Cardiac muscle cell (in vitro differentiated cells and primary cell): ENCODE data around the gene LMO3. TPM values are rescaled to one million over a fixed set of nuclear protein-coding genes. Genes with fewer than 3 reads are reported as not detected.

ENCODE experiments used
- DNase-seq, 2 donors: peaks; one replicate each; pipeline versions ENCODE4 v3.0.0 to v3.0.0-alpha.2; 2010 to 2017; ENCODE audit warnings: low read depth in 1 of 2, low spot score in 1 of 2
- H3K27ac ChIP-seq: fragments of 200-600 bp; sonication (generic); 2 replicates; pipeline ENCODE4 v1.5.1; 2016
- H3K27me3 ChIP-seq: fragments of 200-600 bp; sonication (generic); 2 replicates; pipeline ENCODE4 v1.6.0; 2016; ENCODE audit warnings: control low read depth
- H3K36me3 ChIP-seq: fragments of 200-600 bp; sonication (generic); 2 replicates; pipeline ENCODE4 v1.5.1; 2016; ENCODE audit warnings: control low read depth
- H3K4me1 ChIP-seq: fragments of 200-600 bp; sonication (generic); 2 replicates; pipeline ENCODE4 v1.8.1; 2017; ENCODE audit warnings: low read depth, mild to moderate bottlenecking, mixed run types
- H3K4me3 ChIP-seq: fragments of 200-600 bp; sonication (generic); 2 replicates; pipeline ENCODE4 v1.5.1; 2016; ENCODE audit warnings: mild to moderate bottlenecking
- H3K9me3 ChIP-seq: fragments of 200-600 bp; sonication (generic); 2 replicates; pipeline ENCODE4 v1.5.1; 2017; ENCODE audit warnings: low read depth, mild to moderate bottlenecking, control low read depth
- CTCF ChIP-seq: IDR thresholded peaks from 2 replicates; pipeline ENCODE4 v1.5.1; 2012; ENCODE audit warnings: low read depth, mild to moderate bottlenecking, low read length
- polyA plus RNA-seq: library from polyadenylated mRNA; unstranded; fragments of >200 nt; fragmentation: Nextera tagmentation; extraction: Ambion mirVana; gene quantifications from 2 replicates; pipeline ENCODE4 v1.2.1, GENCODE V29; 2016
- total RNA-seq: library from RNA; depleted of rRNA; stranded (reverse); fragments of >200 nt; gene quantifications from 2 replicates; pipeline ENCODE4 v1.2.3, GENCODE V29; 2016

Gene LMO3
- total and polyA plus RNA-seq, 2 experiments from 2014 or later: 12.2 to 29.3 TPM

- no peak for TF ChIP-seq CTCF
- peak; percentile 34 to 53 for DNase-seq
- Histone ChIP-seq H3K27me3 (peaks cover 36% of the 10 kb centered on the region), H3K27ac (peak overlapping the region; percentile 58), H3K9me3 (no peaks in the 10 kb centered on the region), H3K4me3 (peak overlapping the region; percentile 86), H3K36me3 (no peaks in the 10 kb centered on the region), H3K4me1 (peaks cover 25% of the 10 kb centered on the region)
Measured at GRCh38 chr12:16605642-16606116, 283 bp downstream of the LMO3 start.

- Histone ChIP-seq H3K27me3 (peaks cover 27% of the 10 kb centered on the region), H3K4me3 (peak overlapping the region; percentile 86), H3K36me3 (no peaks in the 10 kb centered on the region), H3K4me1 (peaks cover 29% of the 10 kb centered on the region), H3K9me3 (no peaks in the 10 kb centered on the region), H3K27ac (no peak overlapping the region)
- DNase-seq: peak in 1 of 2 donors; percentile 7
- TF ChIP-seq CTCF: no peak
Measured at GRCh38 chr12:16604596-16605252, 1.2 kb downstream of the LMO3 start.

GRCh38 chr12:16603916-16604575 is 1.9 kb downstream of the LMO3 start:
- H3K27ac ChIP-seq: no peak overlapping the region
- no peak for TF ChIP-seq CTCF
- DNase-seq: peak; percentile 49 to 70
- H3K36me3 ChIP-seq: no peaks in the 10 kb centered on the region
- H3K9me3 ChIP-seq: no peaks in the 10 kb centered on the region
- peaks cover 29% of the 10 kb centered on the region for H3K4me1 ChIP-seq
- peaks cover 20% of the 10 kb centered on the region for H3K27me3 ChIP-seq
- peak overlapping the region; percentile 86 for H3K4me3 ChIP-seq

GRCh38 chr12:16603260-16603915 is 2.6 kb downstream of the LMO3 start:
- H3K27me3 ChIP-seq: peaks cover 13% of the 10 kb centered on the region
- H3K4me1 ChIP-seq: peaks cover 29% of the 10 kb centered on the region
- H3K9me3 ChIP-seq: no peaks in the 10 kb centered on the region
- no peak for DNase-seq
- no peak for TF ChIP-seq CTCF
- no peaks in the 10 kb centered on the region for H3K36me3 ChIP-seq
- H3K4me3 ChIP-seq: no peak overlapping the region
- no peak overlapping the region for H3K27ac ChIP-seq

- peak in 1 of 2 donors; percentile 10 for DNase-seq
- no peak overlapping the region for H3K27ac ChIP-seq
- no peak overlapping the region for H3K4me3 ChIP-seq
Measured at GRCh38 chr12:16602412-16602811, 3.5 kb downstream of the LMO3 start.

More at GRCh38 chr12:16602412-16602811, 3.5 kb downstream of the LMO3 start:
- H3K36me3 ChIP-seq: no peaks in the 10 kb centered on the region
- H3K9me3 ChIP-seq: no peaks in the 10 kb centered on the region
- peaks cover 3% of the 10 kb centered on the region for H3K27me3 ChIP-seq
- H3K4me1 ChIP-seq: peaks cover 23% of the 10 kb centered on the region
- no peak for TF ChIP-seq CTCF
